HG03060 (cell line): ENCODE data around the gene FAT1.

Source experiments
- ATAC-seq: cut with Tn5 transposase; IDR thresholded peaks from one replicate; pipeline ENCODE4 v1.9.1; 2021; ENCODE audit warnings: low read depth, moderate number of reproducible peaks; ENCODE audit not compliant: unreplicated experiment

FAT1 gene

DNA sequence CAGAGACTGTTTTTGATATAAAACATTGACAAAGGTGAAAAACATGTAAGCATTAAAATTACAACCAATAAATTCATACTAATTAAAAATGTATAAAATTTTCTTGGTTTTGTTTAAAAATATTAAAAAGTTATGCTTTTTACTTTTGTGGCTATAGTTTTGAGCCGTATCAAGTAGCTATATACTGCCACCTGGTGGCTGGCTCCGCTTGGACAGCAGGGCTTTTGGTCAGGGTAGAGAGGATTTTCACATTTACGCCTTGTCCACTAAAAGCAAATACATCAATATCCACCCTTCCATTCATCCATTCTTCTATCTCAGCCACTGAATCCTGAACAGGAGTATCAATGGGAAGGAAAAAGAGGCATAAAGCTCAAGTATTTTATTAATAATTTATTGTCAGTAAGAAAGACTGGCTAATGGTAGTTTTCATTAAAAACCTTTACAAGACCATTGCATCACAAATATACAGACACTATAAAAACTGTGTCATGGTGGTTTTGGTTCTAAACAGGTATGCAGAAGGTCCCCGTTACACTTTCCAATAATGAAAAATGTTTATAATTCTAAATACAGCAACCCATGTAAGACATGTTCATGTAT, 136.1 kb downstream of the FAT1 start:
- ATAC-seq: no peak

DNA sequence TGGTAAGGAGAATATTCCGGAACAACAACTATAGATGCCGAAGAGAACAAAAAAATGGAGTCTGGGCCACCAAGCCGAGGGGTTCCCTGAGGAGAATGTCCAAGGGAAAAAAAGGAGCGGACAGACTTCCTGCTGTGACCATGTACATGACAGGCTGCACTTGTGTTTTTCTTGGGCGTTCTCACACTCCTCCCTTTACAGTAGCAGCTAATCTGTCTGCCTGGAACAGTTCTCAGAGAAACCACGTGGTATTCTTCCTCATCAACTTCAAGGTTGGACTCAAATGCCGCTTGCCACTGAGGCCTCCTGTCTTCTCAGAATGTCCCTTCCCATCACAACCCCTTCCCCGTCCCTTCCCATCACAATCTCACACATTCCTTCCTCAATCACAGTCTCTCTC, 137.5 kb downstream of the FAT1 start:
- no peak for ATAC-seq

DNA sequence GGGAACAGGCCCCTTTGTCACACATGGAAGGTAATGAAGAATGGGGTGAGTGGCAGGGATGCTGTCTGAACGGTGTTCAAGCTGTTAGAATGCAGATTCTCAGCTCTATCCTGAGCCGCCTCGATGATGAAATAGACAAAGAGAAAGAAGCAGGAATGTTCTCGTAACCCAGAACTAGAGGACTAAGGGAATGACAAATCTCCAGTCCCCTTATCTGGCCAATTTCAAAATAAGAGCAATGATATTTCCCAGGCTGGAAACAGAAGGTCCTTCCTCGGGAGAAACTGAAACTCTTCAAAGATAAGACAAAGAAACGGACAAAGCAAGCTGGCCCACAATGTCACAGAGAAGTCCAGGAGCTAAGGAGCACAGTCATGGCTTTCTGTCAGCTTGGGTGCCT, 138.7 kb downstream of the FAT1 start:
- ATAC-seq: no peak

DNA sequence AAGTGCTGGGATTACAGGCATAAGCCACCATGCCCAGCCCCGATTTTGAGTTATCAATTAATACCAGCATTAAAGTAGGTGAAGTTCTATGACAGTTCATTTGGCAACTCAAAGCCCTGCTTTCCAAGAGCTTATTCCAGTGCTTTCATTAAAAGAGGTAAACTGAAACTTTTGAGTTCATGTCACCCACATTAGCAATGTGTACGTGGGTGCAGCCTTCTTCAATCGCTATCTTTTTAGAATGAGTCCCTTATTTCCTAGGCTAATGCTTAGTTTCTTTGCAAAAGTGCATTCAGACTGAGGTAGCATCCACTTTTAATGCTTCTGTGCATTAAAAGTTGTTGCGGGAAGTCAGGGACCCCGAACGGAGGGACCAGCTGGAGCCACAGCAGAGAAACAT, 142.2 kb downstream of the FAT1 start:
- ATAC-seq: no peak

DNA sequence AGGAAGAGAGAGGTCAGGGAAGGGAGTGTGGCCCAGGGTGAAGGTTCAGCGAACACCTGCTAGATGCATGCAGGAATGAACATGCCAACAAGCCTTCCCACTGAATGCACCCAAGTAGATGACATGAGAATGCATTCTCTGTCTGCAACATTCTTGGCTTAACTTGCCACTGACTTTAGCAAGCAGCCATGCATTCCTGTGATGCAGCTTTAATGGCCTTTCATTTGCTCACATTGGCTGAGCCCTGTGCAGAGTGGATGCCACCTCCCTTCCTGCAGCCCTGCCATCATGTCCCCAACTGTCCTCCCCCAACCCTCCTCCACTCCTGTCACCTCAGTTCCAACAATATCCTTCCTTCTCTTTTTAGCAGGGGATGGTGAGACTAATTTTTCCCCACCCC, 143.0 kb downstream of the FAT1 start:
- ATAC-seq: no peak

DNA sequence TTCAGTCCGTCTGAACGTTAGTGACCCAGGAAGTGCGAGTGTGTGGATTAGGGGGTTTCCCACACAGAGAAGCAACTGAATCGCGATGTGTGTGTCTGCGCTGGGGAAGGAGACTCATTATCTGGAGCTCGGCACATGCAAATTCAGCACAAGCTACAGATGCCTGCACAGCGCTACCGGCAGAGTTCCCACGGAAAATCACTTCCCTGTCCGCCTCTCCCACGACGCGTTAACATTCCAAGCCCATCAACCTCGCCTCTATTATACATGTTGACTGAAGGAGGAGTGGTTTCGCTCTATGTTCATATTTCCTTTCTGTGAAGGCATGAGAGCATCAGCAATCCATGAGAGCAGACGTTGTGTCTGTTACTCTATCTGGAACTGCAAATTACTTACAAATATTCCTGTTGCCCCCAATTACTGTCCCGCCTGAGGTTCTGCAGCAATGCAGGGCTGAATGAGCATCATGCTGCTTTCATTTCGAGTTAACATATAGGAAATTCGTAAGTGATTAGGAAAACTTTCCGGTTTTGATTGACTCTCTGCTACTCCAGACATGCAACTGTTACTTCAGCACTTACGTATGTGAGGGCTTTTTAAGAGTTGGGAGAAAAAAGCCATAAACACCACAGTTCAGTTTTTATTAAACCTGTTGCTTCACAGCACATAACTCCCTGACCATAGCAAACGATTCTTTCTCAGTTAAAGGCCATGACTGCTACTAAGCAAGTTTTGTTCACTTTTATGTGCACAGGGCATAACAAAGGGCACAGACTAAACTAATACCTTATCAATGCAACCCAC, 153.3 kb downstream of the FAT1 start:
- no peak for ATAC-seq

DNA sequence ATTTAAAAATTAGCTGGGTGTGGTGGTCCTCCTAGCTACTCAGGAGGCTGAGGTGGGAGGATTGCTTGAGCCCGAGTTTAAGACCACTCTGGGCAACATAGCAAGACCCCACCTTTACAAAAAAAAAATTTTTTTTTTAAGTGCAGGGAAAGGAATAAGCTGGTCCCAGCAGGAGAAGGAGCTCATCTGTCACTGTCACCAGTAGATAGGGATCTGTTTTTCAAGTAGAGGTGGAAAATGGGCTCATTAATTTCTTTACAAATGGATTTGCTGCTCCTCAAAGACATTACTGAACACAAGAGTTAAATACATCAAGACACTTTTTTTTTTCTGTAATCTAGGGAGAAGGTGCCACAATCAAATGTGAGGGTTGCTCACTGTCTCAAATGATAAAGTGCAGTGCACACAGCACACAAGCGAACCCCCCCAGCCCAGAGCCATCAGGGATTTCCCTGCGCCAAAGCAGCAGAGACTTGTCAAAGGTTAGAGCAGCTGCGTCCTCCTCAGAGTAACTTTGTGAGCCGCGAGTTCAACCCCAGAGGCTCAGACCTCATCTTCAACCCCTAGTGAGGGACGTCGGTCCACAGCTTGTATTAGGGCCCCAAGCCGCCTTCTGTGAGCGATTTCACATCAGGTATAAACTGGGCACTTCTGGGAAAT, 154.0 kb downstream of the FAT1 start:
- no peak for ATAC-seq

DNA sequence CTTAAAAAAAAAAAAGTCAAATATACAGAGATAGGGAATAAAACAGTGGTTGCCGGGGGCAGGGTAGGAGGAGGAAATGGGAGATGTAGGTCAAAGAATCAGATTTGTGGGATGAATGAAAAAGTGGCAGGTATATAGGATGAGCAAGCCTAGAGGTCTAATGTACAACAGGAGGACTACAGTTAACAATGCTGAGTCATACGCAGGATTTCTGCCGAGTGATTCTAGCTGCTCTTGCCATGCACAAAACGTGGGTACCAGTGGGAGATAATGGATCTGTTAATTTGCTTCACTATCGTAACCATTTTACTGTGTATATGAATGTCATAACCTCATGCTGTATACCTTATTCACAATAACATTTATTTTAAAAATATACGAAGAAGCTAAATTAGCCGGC, 157.6 kb downstream of the FAT1 start:
- no peak for ATAC-seq

DNA sequence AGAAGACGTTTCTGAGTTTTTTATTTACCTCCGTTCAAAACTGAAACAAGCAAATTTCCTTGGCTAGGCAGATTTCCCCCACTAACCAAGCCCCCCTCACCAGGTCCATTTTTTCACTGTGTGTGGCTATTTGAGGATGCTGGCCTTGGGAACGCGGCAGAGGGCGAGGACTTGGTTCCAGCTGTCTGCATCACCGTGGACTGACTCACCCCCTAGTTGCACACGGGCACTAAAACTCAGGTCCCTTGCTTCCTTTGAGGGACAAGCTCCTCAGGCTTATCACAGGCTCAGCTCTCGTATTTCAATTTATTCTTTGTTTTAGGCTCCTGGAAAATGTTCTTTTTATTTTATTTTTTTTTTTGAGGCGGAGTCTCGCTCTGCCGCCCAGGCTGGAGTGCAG, 159.9 kb downstream of the FAT1 start:
- ATAC-seq: no peak

DNA sequence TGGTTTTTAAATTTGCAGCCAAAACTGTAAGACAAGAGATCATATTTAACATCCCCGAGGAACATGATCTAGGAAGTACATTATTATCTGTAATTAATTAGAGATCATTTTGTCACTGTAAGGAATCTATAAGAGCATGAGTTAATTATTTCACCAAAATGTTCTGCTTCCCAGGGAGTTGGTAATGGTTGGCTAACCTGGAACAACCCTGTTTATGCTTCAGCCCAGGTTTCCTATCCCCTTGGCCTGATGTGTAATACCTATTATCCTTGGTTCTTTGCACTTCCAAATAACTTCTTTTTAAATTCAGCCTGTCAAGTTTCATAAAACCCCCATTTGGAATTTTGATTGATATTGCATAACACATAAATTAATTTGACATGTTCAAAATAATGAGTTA, 161.9 kb downstream of the FAT1 start:
- no peak for ATAC-seq

DNA sequence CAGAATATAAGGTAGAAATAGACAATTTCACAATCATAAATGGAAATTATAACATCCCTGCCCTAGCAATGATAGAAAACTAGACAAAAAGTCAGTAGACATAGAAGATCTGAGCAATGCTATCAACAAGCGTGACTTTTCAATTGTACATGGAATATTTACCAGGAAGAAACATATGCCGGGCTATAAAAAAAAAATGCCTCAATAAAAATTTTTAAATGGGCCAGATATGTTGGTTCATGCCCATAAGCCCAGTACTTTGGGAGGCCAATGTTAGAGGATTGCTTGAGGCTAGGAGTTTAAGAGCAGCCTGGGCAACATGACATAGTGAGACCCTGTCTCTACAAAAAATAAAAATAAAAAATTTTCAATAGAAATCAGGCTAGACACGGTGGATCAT, 163.0 kb downstream of the FAT1 start:
- no peak for ATAC-seq

DNA sequence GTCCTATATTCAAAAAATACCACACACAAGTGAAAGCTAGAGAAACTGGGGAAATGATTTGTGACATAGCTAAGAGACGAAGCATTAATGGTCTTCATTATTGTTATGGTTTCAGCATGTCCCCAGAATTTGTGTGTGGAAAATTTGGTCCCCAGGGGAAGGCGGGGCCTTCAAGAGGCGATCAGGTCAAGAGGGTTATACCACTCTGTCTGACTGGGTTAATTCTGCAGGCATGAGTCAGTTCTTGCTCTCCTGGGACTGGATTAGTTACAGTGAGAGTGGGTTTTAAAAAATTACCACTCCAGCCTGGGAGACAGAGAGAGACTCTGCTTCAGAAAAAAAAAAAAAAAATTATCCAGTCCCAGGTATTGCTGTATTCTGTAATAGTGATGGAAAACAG, 166.2 kb downstream of the FAT1 start:
- no peak for ATAC-seq

DNA sequence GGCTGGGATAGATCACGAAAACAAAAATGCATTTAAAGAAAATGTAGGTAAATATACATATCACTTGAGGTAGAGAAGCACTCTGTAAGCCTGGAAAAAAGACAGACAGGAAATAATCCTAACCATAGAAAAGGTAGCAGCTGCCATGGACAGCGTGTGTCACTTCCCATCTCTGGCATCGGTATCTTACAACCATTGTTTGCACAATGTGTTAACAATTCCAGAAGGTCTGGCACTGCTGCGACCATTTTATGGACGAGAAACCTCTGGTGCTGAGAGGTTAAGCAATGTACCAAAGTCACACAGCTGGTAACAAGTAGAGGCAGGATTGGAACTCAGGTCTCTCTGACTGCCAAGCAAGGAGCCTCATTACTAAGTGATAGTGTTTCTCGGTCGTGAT, 166.6 kb downstream of the FAT1 start:
- no peak for ATAC-seq

DNA sequence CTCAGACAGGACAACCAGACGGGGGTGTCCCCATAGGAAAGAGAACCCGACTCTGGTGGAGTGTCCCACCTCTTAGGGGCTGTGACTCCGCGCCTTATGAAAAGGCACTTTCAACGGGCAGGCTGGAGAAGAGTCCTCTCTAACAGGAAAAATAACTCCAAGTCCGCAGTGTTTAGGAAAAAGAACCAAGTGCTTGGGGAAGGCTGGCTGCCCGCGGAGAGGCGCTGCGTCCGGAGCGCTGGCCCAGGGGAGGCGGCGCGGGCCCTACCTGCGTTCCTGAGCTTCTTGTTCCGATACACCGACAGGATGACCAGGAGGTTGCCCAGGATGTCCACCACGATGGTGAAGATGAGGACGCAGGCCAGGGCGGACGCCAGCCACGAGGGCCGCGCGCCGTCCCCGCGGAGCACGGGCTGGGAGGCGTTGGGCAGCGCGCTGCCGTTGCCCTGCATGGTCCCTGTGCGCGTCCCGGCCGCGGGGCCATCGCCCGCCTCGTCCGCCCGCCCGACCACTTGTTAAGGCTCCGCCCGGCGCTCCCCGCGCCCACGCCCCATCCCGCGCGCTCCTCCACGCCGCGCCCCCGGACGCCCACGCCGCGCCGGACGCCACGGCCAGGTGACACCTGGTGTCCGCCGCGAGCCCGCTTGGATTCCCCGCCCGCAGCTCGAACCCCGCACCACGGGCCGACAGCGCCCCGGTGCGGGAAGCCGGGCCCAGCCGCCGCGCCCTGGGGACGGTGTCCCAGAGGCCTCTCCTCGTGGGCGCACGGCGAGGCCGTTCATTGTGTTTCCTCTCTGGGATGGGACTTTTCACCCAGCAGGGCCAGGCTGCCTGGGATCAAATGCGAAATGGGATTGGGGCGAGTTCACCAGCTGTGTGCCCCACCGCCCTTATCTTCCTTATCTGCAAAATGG, 168.5 kb downstream of the FAT1 start, which contains the start of gene MTNR1A:
Gene MTNR1A, minus strand, starts transcription at position 654 of the 914 bp plus-strand sequence. Its CDS starts 202 bp downstream, at position 452.
- no peak for ATAC-seq

DNA sequence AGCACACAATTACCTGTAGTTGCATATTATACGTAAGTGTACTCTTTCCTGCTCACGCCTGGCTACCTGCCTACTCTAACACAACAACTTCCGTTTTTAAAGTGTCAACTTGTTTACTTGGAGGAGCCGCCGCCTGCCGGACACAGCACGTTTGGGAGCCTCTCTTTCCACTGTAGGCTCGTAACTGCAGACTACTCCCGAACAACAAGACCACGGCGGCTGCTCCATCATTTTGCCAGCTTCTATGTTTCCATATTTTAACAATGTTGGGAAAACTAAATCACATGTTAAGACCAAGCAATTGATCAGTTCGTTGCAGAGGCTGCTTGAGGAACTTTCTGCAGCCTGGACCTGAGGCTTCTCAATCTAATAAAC, 169.1 kb downstream of the FAT1 start:
- ATAC-seq: no peak

DNA sequence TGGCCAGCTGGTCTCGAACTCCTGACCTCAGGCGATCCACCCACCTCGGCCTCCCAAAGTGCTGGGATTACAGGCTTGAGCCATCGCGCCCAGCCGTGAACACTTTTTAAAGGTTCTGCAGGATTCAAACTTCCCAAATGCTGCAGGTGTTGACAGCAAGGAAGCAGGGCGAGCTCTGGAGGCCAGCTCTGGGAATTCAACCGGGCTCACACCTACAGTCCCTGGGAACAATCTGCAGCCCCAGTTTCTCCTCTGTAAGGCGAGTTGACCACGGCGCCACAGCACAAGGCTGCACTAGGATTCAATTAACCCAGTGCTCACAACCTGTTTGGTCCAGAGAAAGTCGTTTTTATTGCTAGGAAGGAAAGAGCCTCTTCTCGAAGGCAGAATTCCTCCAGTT, 169.9 kb downstream of the FAT1 start:
- no peak for ATAC-seq

DNA sequence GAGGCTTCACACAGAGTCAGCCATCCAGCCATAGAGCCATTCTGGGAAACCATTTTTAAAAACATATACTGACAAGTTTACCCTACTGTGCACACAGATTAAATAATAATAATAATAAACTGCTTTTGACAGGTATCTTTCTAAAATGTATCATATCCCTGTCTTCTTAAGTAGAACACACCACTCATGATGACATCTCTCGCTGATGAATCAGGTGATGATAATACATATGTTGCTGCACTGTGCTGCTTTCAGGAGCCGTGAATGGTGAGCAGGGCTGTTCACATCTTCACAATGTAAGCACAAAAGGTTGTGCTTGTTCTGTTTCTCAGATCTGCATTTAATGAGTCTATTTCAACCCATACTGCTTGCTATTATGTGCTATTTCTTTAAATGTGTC, 171.8 kb downstream of the FAT1 start:
- no peak for ATAC-seq

DNA sequence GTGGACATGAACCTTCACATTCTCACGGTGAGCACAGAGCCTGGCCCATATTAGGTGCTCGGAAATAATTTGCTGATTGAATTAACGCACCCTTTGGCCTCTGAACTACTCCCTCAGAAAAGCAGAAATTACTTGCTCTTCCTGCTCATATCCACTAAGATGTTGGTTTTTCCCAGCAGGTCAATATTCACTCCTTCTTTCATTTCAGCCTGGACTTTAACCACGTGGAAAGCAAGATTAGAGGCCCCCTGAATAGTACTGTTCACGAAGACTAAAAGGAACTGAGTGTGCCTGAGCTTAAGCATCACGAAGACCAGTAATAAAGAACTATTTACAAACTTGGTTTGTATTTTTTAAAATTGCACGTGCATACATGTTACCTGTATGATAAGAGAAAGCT, 178.2 kb downstream of the FAT1 start:
- ATAC-seq: no peak

DNA sequence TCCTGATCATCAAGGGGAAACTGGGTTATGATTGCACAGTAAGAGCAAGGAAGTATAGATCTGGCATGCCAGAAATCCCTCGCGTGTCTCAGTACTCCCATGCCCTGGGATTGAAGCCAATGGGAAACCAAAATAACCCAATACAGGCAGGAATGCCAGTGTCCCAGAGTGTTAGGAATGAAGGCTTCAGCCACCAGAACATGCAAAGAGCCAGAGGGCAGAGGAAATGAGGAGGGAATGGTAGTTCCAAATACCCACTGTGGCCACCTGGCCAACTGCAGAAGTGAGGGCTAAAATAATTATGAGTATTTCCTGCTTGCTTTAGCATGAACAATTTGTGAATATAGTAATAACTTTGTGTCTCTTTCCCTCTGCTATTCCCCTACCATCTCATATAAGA, 180.4 kb downstream of the FAT1 start:
- ATAC-seq: no peak

DNA sequence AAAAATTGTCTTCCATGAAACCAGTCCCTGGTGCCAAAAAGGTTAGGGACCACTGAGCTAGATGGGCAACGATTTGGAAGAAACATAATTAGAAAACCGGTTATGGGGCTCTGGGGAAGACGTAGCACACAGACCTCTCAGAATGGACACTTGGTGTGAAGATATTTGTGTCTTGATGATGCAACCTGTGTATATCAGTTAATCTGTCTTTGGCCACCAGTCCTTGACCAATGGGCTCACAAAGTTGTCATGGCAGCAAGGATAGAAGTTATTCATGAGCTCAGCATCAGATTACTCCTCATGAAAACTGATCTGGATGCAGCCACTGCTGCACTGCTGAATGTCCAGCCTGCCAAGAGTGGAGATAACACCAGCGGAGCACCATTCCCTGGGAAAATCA, 181.9 kb downstream of the FAT1 start:
- ATAC-seq: no peak
